Sigmoid colon (tissue), 4 donors: ENCODE data around the gene ANKRD10.

Source experiments
- CTCF ChIP-seq, 4 experiments: fragments of 450-650 bp in 3 of 4; fragments of 200-600 bp in 1 of 4; IDR thresholded peaks; one replicate each; pipeline ENCODE4 v1.5.1; 2016 to 2019; ENCODE audit warnings: antibody characterized with exemption in 4 of 4, mild to moderate bottlenecking in 3 of 4, moderate library complexity in 2 of 4
- POLR2AphosphoS5 ChIP-seq, 4 donors: sonication (generic); formaldehyde crosslinking; IDR thresholded peaks; one replicate each; pipeline ENCODE4 v1.6.1; 2017; ENCODE audit warnings: antibody characterized with exemption in 4 of 4

DNA sequence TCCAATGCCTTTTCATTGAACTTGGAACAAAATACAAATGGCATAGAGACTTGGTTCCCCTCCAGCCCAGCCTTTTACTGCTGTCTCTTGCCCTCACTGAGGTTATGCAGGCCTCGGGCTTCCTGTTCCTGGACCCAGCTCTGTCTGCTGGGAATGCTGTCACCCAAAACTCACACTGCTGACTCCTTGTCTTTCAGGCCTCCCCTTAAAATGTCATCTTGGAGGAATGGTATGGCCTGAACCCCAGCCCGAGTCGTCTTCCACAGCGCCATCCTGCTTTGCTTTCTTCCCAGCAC is 9.7 kb upstream of the ANKRD10 start:
- TF ChIP-seq CTCF (IDR thresholded peaks at IDR 0.05): no peak
- TF ChIP-seq POLR2AphosphoS5 (IDR thresholded peaks at IDR 0.05): peak in 1 of 4 donors; percentile 18
